ENCODE data around the gene GRM4.

Gene GRM4

DNA sequence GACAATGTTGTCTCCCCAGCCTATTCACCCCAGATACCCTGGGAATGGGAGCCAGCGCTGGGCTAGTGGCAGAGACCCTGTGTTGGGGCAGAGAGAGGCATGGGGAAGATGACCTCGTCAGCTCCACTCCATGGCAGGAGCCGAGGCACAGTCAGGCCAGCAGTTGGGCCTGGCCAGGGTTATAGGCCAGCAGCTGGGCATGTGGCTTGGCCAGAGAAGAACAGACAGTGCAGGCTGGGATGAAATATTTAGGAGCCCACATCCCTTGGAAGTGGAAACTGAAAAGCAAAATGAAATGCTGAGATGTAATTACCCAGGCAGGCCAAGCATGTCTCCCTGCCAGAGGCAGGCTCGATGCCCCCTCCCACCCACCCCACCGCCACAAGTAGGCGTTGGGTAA, 70.0 kb downstream of the GRM4 start:
- no peak overlapping the region for H3K27ac ChIP-seq (ENCODE audit: low read depth, low read length)
- WGBS = 91% methylated on average over 6 of the region's 6 CpGs
- no peaks in the 10 kb centered on the region for H3K36me3 ChIP-seq (ENCODE audit: insufficient read depth, low read length)
- 0 out of 2 replicates have a peak, but pooled peaks cover 4% of the 10 kb centered on the region for H3K4me1 ChIP-seq (ENCODE audit: insufficient read depth, low read length)
- no peak overlapping the region for H3K4me3 ChIP-seq (ENCODE audit: low read length)
- H3K27me3 ChIP-seq (ENCODE audit: insufficient read depth, low read length) = no peaks in the 10 kb centered on the region
- no peaks in the 10 kb centered on the region for H3K9me3 ChIP-seq (ENCODE audit: insufficient read depth, low read depth, low read length)
- no peak overlapping the region for H3K9ac ChIP-seq (ENCODE audit: low read depth, low read length)

DNA sequence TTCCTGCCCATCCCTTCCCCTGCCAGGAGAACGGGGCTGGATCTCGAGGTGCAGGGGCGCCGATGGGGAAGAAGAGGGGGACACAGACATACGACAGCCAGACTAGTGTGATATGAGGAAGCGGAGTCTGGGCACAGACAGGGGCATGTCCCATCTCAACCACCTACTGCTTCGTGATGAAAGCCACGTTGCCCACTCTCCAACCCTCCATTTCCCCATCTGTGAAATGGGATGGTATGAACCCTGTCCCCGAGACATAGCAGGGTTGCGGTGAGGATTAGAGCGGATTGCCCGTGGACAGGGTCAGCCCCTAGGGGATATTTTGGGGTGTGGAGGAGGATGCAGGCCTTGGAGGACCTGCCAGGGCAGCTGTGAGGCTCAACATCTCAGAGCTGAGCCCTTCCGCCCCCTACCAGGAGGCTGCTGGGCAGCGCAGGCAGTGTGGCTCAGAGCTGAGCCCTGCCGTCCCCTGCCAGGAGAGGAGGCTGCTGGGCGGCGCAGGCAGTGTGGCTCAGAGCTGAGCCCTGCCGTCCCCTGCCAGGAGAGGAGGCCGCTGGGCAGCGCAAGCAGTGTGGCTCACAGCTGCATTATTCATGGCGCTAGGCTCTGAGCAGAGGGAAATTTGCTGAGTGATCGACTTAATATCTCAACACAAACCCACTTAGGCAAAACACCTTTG, 71.7 kb downstream of the GRM4 start:
- no peaks in the 10 kb centered on the region for H3K27me3 ChIP-seq (ENCODE audit: insufficient read depth, low read length)
- H3K36me3 ChIP-seq (ENCODE audit: insufficient read depth, low read length) = no peaks in the 10 kb centered on the region
- WGBS = 85% methylated on average over 22 of the region's 22 CpGs

DNA sequence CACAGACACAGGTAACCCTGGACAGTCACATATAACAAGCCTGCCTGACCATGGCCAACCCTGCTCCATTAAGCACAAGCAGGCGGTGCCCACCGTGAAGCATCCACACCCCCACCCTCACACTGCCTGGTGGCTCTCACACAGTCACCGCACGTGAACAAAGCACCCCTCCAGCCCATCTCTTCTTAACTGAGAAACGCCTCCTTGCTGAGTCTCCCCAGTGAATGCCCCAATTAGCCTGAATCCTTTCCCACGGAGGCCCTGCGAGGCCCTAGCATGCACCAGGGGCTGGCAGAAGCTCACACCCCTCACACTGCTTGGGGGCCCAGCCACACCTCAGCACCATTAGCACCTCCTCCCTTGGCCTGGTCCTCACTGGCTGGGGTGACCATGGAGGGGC, 72.3 kb downstream of the GRM4 start:
- H3K9ac ChIP-seq (ENCODE audit: low read depth, low read length) = no peak overlapping the region
- no peak overlapping the region for H3K4me3 ChIP-seq (ENCODE audit: low read length)
- peaks cover 6% of the 10 kb centered on the region; the same call in 1 of the 2 replicates for H3K4me1 ChIP-seq (ENCODE audit: insufficient read depth, low read length)
- no peaks in the 10 kb centered on the region for H3K36me3 ChIP-seq (ENCODE audit: insufficient read depth, low read length)
- H3K27me3 ChIP-seq (ENCODE audit: insufficient read depth, low read length) = no peaks in the 10 kb centered on the region
- H3K27ac ChIP-seq (ENCODE audit: low read depth, low read length) = no peak overlapping the region
- H3K9me3 ChIP-seq (ENCODE audit: insufficient read depth, low read depth, low read length) = no peaks in the 10 kb centered on the region
- WGBS = 84% methylated on average over 7 of the region's 7 CpGs

More for the DNA sequence above, 71.7 kb downstream of the GRM4 start:
- 0 out of 2 replicates have a peak, but pooled peaks cover 4% of the 10 kb centered on the region for H3K4me1 ChIP-seq (ENCODE audit: insufficient read depth, low read length)
- H3K4me3 ChIP-seq (ENCODE audit: low read length) = no peak overlapping the region
- H3K9me3 ChIP-seq (ENCODE audit: insufficient read depth, low read depth, low read length) = no peaks in the 10 kb centered on the region
- no peak overlapping the region for H3K27ac ChIP-seq (ENCODE audit: low read depth, low read length)
- no peak overlapping the region for H3K9ac ChIP-seq (ENCODE audit: low read depth, low read length)

DNA sequence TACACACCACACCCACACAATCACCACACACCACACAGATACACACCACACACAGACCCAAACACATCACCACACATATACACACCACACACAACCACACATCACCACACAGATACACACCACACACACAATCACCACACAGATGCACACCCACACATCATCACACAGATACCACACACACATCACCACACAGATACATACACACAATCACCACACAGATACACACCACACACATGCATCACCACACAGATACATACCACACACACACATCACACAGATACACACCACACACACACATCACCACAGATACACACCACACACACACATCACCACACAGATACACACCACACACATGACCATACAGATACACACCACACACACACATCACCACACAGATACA, 73.2 kb downstream of the GRM4 start:
- H3K27me3 ChIP-seq (ENCODE audit: insufficient read depth, low read length) = no peaks in the 10 kb centered on the region
- H3K9ac ChIP-seq (ENCODE audit: low read depth, low read length) = no peak overlapping the region
- H3K36me3 ChIP-seq (ENCODE audit: insufficient read depth, low read length) = no peaks in the 10 kb centered on the region
- no peak overlapping the region for H3K4me3 ChIP-seq (ENCODE audit: low read length)
- H3K4me1 ChIP-seq (ENCODE audit: insufficient read depth, low read length) = peaks cover 7% of the 10 kb centered on the region; the same call in 1 of the 2 replicates
- H3K27ac ChIP-seq (ENCODE audit: low read depth, low read length) = no peak overlapping the region
- no peaks in the 10 kb centered on the region for H3K9me3 ChIP-seq (ENCODE audit: insufficient read depth, low read depth, low read length)

DNA sequence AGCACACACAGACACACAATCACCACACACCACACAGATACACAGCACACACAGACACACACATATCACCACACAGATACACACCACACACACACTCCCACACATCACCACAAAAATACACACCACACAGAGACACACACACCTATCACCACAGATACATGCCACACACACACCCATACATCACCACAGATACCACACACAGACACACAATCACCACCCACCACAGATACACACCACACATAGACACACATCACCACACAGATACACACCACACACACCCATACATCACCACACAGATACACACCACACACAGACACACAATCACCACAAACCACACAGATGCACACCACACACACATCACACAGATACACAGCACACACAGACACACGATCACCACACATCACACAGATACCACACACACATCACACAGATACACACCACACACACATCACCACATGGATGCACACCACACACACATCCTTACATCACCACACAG, 74.0 kb downstream of the GRM4 start:
- WGBS = 89% methylated on average over 1 of the region's 1 CpG
- no peak overlapping the region for H3K9ac ChIP-seq (ENCODE audit: low read depth, low read length)
- no peaks in the 10 kb centered on the region for H3K27me3 ChIP-seq (ENCODE audit: insufficient read depth, low read length)

DNA sequence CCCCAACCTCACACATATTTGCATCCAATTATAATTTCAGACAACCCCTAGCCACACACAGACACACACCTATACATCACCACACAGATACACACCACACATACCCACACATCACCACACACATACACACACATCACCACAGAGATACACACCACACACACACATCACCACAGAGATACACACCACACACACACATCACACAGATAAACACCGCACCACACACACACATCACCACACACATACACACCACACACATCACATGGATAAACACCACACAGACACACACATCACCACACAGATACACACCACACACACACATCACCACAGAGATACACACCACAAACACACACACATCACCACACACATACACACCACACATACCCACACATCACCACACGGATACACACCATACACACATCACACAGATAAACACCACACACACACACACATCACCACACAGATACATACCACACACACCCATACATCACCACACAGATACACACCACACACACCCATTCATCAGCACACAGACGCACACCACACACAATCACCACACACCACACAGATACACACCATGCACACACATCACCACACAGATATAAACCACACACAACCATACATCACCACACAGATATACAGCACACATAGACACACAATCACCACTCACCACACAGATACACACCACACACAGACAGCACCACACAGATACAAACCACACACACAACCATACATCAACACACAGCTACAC, 74.6 kb downstream of the GRM4 start:
- Histone ChIP-seq H3K27me3 (ENCODE audit: insufficient read depth, low read length) (no peaks in the 10 kb centered on the region), H3K4me3 (ENCODE audit: low read length) (no peak overlapping the region), H3K9ac (ENCODE audit: low read depth, low read length) (no peak overlapping the region), H3K4me1 (ENCODE audit: insufficient read depth, low read length) (peaks cover 7% of the 10 kb centered on the region; the same call in 1 of the 2 replicates), H3K27ac (ENCODE audit: low read depth, low read length) (no peak overlapping the region), H3K9me3 (ENCODE audit: insufficient read depth, low read depth, low read length) (no peaks in the 10 kb centered on the region), H3K36me3 (ENCODE audit: insufficient read depth, low read length) (no peaks in the 10 kb centered on the region)
- WGBS = 87% methylated on average over 3 of the region's 3 CpGs

More for the DNA sequence above, 74.0 kb downstream of the GRM4 start:
- Histone ChIP-seq H3K36me3 (ENCODE audit: insufficient read depth, low read length) (no peaks in the 10 kb centered on the region), H3K27ac (ENCODE audit: low read depth, low read length) (no peak overlapping the region), H3K9me3 (ENCODE audit: insufficient read depth, low read depth, low read length) (no peaks in the 10 kb centered on the region), H3K4me1 (ENCODE audit: insufficient read depth, low read length) (peaks cover 7% of the 10 kb centered on the region; the same call in 1 of the 2 replicates), H3K4me3 (ENCODE audit: low read length) (no peak overlapping the region)

DNA sequence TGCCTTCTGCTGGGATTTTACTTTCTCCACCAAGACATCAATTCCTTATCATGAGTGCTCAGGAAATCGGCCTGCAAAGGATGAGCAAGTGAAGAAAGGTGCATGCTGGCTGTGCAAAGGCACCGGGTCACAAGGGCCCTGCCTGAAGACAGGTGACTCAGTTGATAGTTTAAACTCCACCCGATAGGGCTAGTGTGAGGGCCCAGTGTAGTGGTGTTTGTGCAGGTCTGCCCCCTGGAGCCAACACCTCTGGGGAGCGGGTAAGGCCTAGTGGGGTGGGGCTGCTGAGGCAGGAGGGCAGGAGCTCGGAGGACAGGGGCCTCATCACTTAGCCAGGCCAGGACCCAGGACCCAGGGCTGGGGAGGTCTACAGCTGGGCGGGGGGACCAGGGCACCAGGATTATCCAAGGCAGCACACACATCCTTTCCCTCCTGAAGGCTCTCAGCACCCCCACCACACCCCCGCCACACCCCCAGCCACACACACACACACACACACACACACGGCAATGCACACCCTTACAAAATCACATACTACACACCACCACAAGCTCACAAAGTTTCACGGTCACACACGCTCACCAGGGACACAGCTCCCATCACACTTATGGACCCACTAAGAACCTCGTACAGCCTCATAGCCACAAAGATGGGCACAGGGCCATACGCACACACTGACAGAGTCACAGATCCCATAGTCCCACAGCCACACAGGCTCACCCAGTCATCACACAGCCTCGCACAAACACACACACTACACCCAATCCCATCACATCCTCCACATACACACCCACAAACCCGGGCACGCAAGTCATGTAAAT, 75.4 kb downstream of the GRM4 start:
- Histone ChIP-seq H3K27me3 (ENCODE audit: insufficient read depth, low read length) (no peaks in the 10 kb centered on the region), H3K4me3 (ENCODE audit: low read length) (no peak overlapping the region), H3K36me3 (ENCODE audit: insufficient read depth, low read length) (no peaks in the 10 kb centered on the region), H3K9me3 (ENCODE audit: insufficient read depth, low read depth, low read length) (no peaks in the 10 kb centered on the region), H3K27ac (ENCODE audit: low read depth, low read length) (no peak overlapping the region), H3K4me1 (ENCODE audit: insufficient read depth, low read length) (peaks cover 7% of the 10 kb centered on the region; the same call in 1 of the 2 replicates), H3K9ac (ENCODE audit: low read depth, low read length) (no peak overlapping the region)
- WGBS = 90% methylated on average over 15 of the region's 15 CpGs

DNA sequence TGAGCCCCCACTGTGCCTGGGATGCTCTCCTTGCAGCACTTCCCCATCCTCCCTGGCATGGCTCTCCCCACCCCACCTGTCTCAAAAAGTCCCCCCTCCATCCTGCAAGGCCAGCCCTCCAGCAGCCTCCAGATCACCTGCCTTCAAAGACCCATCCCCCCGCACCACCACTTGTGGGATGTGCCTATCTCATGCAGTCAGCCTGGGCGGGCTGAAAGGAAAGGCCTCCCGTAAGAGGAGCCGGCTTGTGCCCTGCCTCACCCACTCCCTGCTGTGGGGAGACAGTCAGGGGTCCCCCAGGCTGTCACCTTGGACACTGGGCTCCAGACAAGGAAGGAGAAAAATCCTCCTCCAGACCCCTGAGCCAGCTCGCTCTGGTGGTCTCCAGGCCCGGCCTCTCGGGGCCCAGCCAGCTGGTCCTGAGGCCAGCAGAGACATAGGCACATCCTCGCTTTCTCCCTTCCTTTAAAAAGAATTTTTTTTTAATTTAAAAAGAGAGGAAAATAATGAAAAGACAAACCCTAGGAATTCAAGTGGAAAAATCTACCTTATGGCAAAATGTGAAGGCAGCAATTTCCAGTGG, 77.3 kb downstream of the GRM4 start:
- H3K36me3 ChIP-seq (ENCODE audit: insufficient read depth, low read length) = no peaks in the 10 kb centered on the region
- H3K4me3 ChIP-seq (ENCODE audit: low read length) = no peak overlapping the region
- peaks cover 7% of the 10 kb centered on the region; the same call in 1 of the 2 replicates for H3K4me1 ChIP-seq (ENCODE audit: insufficient read depth, low read length)
- 51% methylated on average over 6 of the region's 8 CpGs for WGBS
- H3K27ac ChIP-seq (ENCODE audit: low read depth, low read length) = no peak overlapping the region
- H3K27me3 ChIP-seq (ENCODE audit: insufficient read depth, low read length) = no peaks in the 10 kb centered on the region
- no peaks in the 10 kb centered on the region for H3K9me3 ChIP-seq (ENCODE audit: insufficient read depth, low read depth, low read length)
- no peak overlapping the region for H3K9ac ChIP-seq (ENCODE audit: low read depth, low read length)

DNA sequence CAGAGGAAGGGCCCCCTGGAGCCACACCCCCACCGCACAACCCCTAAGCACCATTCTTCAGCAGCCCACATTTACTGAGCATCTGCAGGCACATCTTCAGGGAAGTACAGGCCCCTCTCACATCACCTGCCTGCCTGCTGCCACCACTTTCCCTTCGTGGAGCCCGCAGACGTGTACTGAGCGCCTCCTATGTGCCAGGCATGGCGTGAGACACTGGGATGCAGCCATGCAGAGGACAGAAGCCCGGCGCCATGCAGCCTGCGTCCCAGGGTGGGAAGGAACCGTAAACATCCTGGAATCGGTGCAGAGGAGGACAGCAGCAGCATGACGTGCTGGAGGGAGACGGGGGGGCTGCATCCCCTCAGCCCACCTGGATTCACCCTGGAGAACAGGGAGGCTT, 78.1 kb downstream of the GRM4 start:
- WGBS = 85% methylated on average over 13 of the region's 13 CpGs
- Histone ChIP-seq H3K4me1 (ENCODE audit: insufficient read depth, low read length) (peaks cover 7% of the 10 kb centered on the region; the same call in 1 of the 2 replicates), H3K9me3 (ENCODE audit: insufficient read depth, low read depth, low read length) (no peaks in the 10 kb centered on the region), H3K4me3 (ENCODE audit: low read length) (no peak overlapping the region), H3K27me3 (ENCODE audit: insufficient read depth, low read length) (no peaks in the 10 kb centered on the region), H3K36me3 (ENCODE audit: insufficient read depth, low read length) (no peaks in the 10 kb centered on the region), H3K9ac (ENCODE audit: low read depth, low read length) (no peak overlapping the region), H3K27ac (ENCODE audit: low read depth, low read length) (no peak overlapping the region)

DNA sequence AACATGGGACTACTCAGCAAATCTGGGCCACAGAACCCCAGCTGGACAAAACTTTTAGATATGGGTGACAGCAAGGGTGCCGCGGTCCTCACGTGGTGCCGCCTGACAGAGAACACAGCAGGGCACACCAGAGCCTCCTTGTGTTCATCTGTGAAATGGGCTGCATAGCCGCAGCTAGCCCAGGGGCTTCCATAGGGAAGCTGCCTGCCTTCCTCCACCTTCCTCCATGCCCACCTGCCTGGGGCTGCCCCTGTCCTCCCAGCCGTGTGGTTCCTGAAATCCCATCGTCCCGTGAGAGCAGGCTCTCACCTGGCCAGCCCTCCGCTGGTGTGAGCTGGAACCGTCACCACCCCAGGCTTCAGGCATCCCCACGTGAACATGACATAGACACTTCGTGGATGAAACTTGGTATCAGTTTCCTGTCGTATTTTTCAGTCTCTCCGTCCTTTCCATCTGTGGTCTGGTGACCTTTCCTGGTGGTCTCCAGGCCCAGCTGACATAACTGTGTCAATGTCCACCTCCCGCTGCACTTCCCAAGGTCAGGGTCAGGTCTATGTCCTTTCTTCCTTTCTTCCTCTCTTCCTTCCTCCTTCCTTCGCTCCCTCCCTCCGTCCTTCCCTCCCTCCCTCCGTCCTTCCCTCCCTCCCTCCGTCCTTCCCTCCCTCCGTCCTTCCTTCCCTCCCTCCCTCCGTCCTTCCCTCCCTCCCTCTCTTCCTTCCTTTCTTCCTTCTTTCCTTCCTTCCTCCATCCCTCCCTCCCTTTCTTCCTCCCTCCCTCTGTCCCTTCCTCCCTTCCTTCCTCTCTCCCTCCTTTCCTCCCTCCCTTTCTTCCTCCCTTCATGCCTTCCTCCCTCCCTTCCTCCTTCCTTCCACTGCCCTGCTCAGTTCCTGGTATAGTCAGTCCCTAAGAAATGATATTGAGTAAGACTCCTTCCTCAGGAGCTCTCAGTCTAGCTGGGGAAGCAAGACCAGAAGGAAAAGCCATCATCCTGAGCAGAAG, 78.8 kb downstream of the GRM4 start:
- H3K4me1 ChIP-seq (ENCODE audit: insufficient read depth, low read length) = peaks cover 7% of the 10 kb centered on the region; the same call in 1 of the 2 replicates
- no peak overlapping the region for H3K9ac ChIP-seq (ENCODE audit: low read depth, low read length)
- H3K9me3 ChIP-seq (ENCODE audit: insufficient read depth, low read depth, low read length) = no peaks in the 10 kb centered on the region
- 87% methylated on average over 21 of the region's 21 CpGs for WGBS
- H3K4me3 ChIP-seq (ENCODE audit: low read length) = no peak overlapping the region
- no peaks in the 10 kb centered on the region for H3K36me3 ChIP-seq (ENCODE audit: insufficient read depth, low read length)
- no peaks in the 10 kb centered on the region for H3K27me3 ChIP-seq (ENCODE audit: insufficient read depth, low read length)
- H3K27ac ChIP-seq (ENCODE audit: low read depth, low read length) = no peak overlapping the region

All from HUES64 (cell line).